CD8-positive, alpha-beta memory T cell (primary cell): ENCODE measurements around the gene SERPING1. TPM values are rescaled to one million over a fixed set of nuclear protein-coding genes. Genes with fewer than 3 reads are reported as not detected.

ENCODE experiments used
- CTCF ChIA-PET: fragments of 350-600 bp; sonication (Branson Sonifier 250); formaldehyde crosslinking; loops from one replicate; lab custom pipeline; 2021; ENCODE audit warnings: antibody characterized with exemption; lab: Charles Lee
- POLR2A ChIA-PET: fragments of 350-600 bp; sonication (Branson Sonifier 250); formaldehyde crosslinking; loops from one replicate; lab custom pipeline; 2021; ENCODE audit warnings: antibody characterized with exemption; lab: Charles Lee
- DNase-seq, 5 donors: peaks; one replicate each; pipeline versions ENCODE4 v3.0.0 to v3.0.0-alpha.2; 2020 to 2022; ENCODE audit warnings: mixed read lengths in 1 of 5
- H3K27ac ChIP-seq: one replicate; pipeline ENCODE4 v1.7.0; 2013; ENCODE audit warnings: low read depth, mild to moderate bottlenecking, low read length, moderate library complexity
- H3K27me3 ChIP-seq: 2 replicates; pipeline ENCODE4 v1.7.0; 2013; ENCODE audit warnings: low read length, mild to moderate bottlenecking; ENCODE audit not compliant: insufficient read depth, poor library complexity, severe bottlenecking
- H3K36me3 ChIP-seq: 2 replicates; pipeline ENCODE4 v1.7.0; 2013; ENCODE audit warnings: mild to moderate bottlenecking, low read length, moderate library complexity; ENCODE audit not compliant: insufficient read depth
- H3K4me1 ChIP-seq: 2 replicates; pipeline ENCODE4 v1.7.0; 2013; ENCODE audit warnings: mild to moderate bottlenecking, low read length, moderate library complexity; ENCODE audit not compliant: insufficient read depth
- H3K4me3 ChIP-seq: 2 replicates; pipeline ENCODE4 v1.7.0; 2013; ENCODE audit warnings: mild to moderate bottlenecking, low read length
- H3K9me3 ChIP-seq: 2 replicates; pipeline ENCODE4 v1.7.0; 2013; ENCODE audit warnings: mild to moderate bottlenecking, low read length
- H3K27ac Mint-ChIP-seq, 8 donors: one replicate each; pipeline ENCODE4 v1.8.0; 2020 to 2021; ENCODE audit warnings: mixed read lengths in 8 of 8, mild to moderate bottlenecking in 6 of 8, inconsistent platforms in 3 of 8, moderate library complexity in 3 of 8
- H3K27me3 Mint-ChIP-seq, 2 donors: one replicate each; pipeline ENCODE4 v1.8.0; 2020 to 2021; ENCODE audit warnings: mixed read lengths in 2 of 2, mild to moderate bottlenecking in 1 of 2, moderate library complexity in 1 of 2
- H3K36me3 Mint-ChIP-seq, 3 donors: one replicate each; pipeline ENCODE4 v1.8.0; 2020 to 2021; ENCODE audit warnings: mixed read lengths in 3 of 3, inconsistent platforms in 1 of 3, mild to moderate bottlenecking in 1 of 3
- H3K4me1 Mint-ChIP-seq, 3 donors: one replicate each; pipeline ENCODE4 v1.8.0; 2020 to 2021; ENCODE audit warnings: mixed read lengths in 3 of 3, inconsistent platforms in 1 of 3, mild to moderate bottlenecking in 1 of 3
- H3K4me3 Mint-ChIP-seq, 7 donors: one replicate each; pipeline ENCODE4 v1.8.0; 2020 to 2021; ENCODE audit warnings: mixed read lengths in 7 of 7, mild to moderate bottlenecking in 6 of 7, moderate library complexity in 4 of 7, inconsistent platforms in 2 of 7
- H3K9me3 Mint-ChIP-seq, 5 donors: one replicate each; pipeline ENCODE4 v1.8.0; 2020 to 2022; ENCODE audit warnings: mixed read lengths in 5 of 5, mild to moderate bottlenecking in 3 of 5, moderate library complexity in 2 of 5, inconsistent platforms in 1 of 5
- polyA plus RNA-seq: library from polyadenylated mRNA; unstranded; fragments of 300-500 nt; fragmentation: Illumina TruSeq; gene quantifications from one replicate; pipeline ENCODE4 v1.2.3, GENCODE V29; 2021
- total RNA-seq, 2 experiments: library from RNA; stranded (reverse); gene quantifications; one replicate each; pipeline ENCODE4 v1.2.3, GENCODE V29; 2021

SERPING1 gene
- total and polyA plus RNA-seq, 3 experiments from 2014 or later: not detected

DNA sequence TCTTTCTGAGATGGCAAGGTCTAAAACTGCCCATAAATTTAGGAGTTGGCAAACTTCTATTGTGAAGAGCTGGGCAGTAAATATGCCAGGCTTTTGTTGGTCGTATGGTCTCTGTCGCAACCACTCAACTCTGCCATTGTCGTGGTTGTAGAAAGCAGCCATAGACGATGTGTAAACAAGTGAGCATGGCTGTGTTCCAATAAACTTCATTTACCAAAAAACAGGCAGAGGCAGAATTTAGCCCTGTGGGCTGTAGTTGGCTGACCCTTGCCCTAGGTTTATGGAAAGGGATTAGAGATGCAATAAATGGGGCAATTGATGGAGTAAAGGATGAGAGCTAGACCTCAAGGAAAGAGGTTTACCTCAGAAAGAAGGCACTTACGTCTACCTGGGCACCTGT is 34.6 kb downstream of the SERPING1 start:
- no peaks in the 10 kb centered on the region for H3K36me3 ChIP-seq
- peaks cover 7% of the 10 kb centered on the region for H3K27me3 ChIP-seq
- no peak overlapping the region for H3K27ac ChIP-seq
- Mint-ChIP-seq H3K36me3 (no peaks in the 10 kb centered on the region), H3K4me1 (no peaks in the 10 kb centered on the region), H3K27me3 (peaks cover 23 to 57% of the 10 kb centered on the region in 2 donors), H3K9me3 (no peaks in the 10 kb centered on the region), H3K27ac (no peak overlapping the region), H3K4me3 (no peak overlapping the region)
- CTCF ChIA-PET: interaction anchor here (1.2 to 1.8 kb wide), 2 partner anchors 8 to 12 kb away, joined by 3 to 5 read pairs; no protein-coding TSS in a partner anchor
- POLR2A ChIA-PET: no interaction called here
- DNase-seq: no peak
- no peaks in the 10 kb centered on the region for H3K9me3 ChIP-seq
- H3K4me1 ChIP-seq: no peaks in the 10 kb centered on the region
- H3K4me3 ChIP-seq: no peak overlapping the region

DNA sequence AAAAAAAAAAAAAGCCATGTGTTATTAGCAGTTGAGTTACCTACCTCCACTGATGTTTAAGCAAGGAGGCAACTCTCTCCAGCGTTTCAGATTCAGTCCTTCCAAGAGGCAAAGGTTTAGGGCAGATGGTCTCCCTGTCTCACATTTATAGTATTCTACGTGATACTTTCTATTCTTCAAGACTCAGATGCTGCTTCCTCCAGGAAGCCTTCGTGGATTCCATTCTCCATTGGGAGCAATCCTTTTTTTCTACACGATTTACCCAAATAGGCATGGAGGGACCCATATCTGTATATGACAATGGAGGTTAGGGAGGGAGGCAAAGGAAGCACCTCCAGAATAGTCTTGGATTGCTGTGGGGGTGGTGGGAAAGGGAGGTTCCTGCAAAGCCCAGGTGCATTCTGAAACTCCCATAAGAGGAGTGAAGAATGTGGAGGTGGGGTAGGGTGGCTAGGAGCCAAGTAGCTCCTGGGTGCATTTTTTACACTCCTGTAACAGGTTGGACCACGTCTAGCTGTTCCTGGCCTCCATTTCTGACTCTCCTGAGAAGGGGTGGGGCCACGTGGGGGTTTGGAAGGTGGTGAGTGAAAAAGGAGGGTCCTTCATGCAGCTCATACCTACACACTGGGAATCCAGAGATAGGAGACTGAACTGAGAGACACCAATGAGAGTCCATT is 36.0 kb downstream of the SERPING1 start:
- POLR2A ChIA-PET: no interaction called here
- Mint-ChIP-seq H3K27me3 (peaks cover 30 to 64% of the 10 kb centered on the region in 2 donors), H3K4me3 (no peak overlapping the region)

DNA sequence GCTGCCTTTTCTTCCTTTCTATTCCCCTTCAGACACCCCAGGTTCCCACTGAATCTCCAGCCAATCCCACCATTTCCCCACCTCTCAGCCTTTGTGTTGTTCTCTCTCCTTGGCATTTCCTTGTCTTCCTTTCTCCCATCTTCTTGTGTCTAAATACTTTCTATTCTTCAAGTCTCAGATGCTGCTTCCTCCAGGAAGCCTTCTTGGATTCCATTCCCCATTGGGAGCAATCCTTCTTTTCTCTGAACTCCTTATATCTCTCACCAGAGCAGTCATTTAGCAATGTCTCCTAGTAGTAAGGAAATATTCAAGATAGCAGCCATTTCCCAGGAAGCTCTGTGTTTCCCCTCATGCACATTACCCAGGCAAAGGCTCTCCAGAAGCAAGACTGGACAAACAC is 36.8 kb downstream of the SERPING1 start:
- peaks cover 32 to 68% of the 10 kb centered on the region in 2 donors for H3K27me3 Mint-ChIP-seq
- DNase-seq: no peak
- H3K9me3 ChIP-seq: no peaks in the 10 kb centered on the region

More for the DNA sequence above, 36.0 kb downstream of the SERPING1 start:
- no peaks in the 10 kb centered on the region for H3K4me1 ChIP-seq
- H3K27me3 ChIP-seq: peaks cover 11% of the 10 kb centered on the region
- CTCF ChIA-PET: no interaction called here
- Mint-ChIP-seq H3K36me3 (no peaks in the 10 kb centered on the region), H3K27ac (no peak overlapping the region), H3K9me3 (no peaks in the 10 kb centered on the region), H3K4me1 (peaks cover 3 to 14% (median 5%) of the 10 kb centered on the region in 3 donors)
- DNase-seq: no peak
- no peak overlapping the region for H3K27ac ChIP-seq
- H3K9me3 ChIP-seq: no peaks in the 10 kb centered on the region
- no peak overlapping the region for H3K4me3 ChIP-seq
- no peaks in the 10 kb centered on the region for H3K36me3 ChIP-seq

DNA sequence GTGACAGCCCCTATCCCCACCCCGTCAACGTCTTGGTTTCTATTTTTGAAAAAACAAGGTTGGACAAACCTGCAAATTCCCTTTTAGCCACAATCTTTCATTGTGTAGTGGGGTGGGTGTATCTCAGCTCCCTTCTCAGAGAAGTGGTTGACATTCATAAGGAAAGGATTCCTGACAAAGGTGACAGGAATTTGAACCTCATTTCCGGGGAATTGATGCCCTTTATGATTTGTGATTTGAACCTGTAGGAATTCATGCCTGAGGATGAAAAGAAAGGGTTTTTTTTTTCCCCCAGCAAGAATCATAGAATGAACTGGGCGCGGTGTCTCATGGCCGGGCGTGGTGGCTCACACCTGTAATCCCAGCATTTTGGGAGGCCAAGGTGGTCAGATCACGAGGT is 37.8 kb downstream of the SERPING1 start:
- Mint-ChIP-seq H3K4me1 (peaks cover 10 to 26% (median 10%) of the 10 kb centered on the region in 3 donors), H3K36me3 (peaks cover 0 to 2% (median 0%) of the 10 kb centered on the region in 3 donors), H3K9me3 (no peaks in the 10 kb centered on the region), H3K27me3 (peaks cover 32 to 61% of the 10 kb centered on the region in 2 donors), H3K4me3 (no peak overlapping the region), H3K27ac (no peak overlapping the region)
- ChIA-PET POLR2A (no interaction called here), CTCF (interaction anchor here (2.0 to 2.5 kb wide), 2 partner anchors 9 to 67 kb away, joined by 8 read pairs; partner anchors contain the start of gene UBE2L6)
- H3K27me3 ChIP-seq: peaks cover 11% of the 10 kb centered on the region
- no peak overlapping the region for H3K4me3 ChIP-seq
- no peaks in the 10 kb centered on the region for H3K9me3 ChIP-seq
- H3K27ac ChIP-seq: no peak overlapping the region
- peaks cover 6% of the 10 kb centered on the region for H3K4me1 ChIP-seq
- DNase-seq: no peak
- no peaks in the 10 kb centered on the region for H3K36me3 ChIP-seq

More for the DNA sequence above, 36.8 kb downstream of the SERPING1 start:
- H3K4me1 ChIP-seq: peaks cover under 1% of the 10 kb centered on the region
- Mint-ChIP-seq H3K36me3 (peaks cover 0 to 2% (median 0%) of the 10 kb centered on the region in 3 donors), H3K4me3 (no peak overlapping the region), H3K27ac (no peak overlapping the region), H3K4me1 (peaks cover 10 to 21% (median 10%) of the 10 kb centered on the region in 3 donors), H3K9me3 (no peaks in the 10 kb centered on the region)
- H3K4me3 ChIP-seq: no peak overlapping the region
- no peaks in the 10 kb centered on the region for H3K36me3 ChIP-seq
- ChIA-PET POLR2A (no interaction called here), CTCF (no interaction called here)
- peaks cover 11% of the 10 kb centered on the region for H3K27me3 ChIP-seq
- no peak overlapping the region for H3K27ac ChIP-seq

DNA sequence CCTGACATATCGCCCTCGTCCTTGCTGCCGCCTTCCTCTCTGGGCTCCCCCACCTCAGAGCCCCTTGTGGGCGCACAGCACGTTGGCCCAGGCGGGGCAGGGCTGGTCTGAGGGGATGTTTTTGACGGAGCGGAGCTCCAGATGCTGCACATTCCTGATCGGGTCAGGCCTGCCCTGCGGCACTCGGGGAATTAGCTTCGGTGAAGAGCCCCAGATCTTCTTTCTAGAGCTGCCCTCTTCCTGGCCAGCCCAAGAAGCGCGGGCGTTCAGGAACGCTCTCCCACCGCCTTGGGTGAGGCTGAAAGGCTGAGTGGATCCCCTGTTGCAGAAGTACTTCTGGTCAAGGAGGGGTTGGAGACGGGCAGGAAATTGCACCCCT is 40.1 kb downstream of the SERPING1 start:
- ChIA-PET POLR2A (interaction anchor here (0.7 kb wide), 1 partner anchor 95 kb away, joined by 3 read pairs; no protein-coding TSS in a partner anchor), CTCF (interaction anchor here (2.5 kb wide), 1 partner anchor 70 kb away, joined by 8 read pairs; the partner anchor contains the start of gene UBE2L6)
- no peaks in the 10 kb centered on the region for H3K9me3 Mint-ChIP-seq
- no peaks in the 10 kb centered on the region for H3K9me3 ChIP-seq
- peaks cover 10 to 26% (median 12%) of the 10 kb centered on the region in 3 donors for H3K4me1 Mint-ChIP-seq
- H3K4me3 ChIP-seq: peak overlapping the region; percentile 67
- H3K27me3 Mint-ChIP-seq: peaks cover 32 to 48% of the 10 kb centered on the region in 2 donors
- H3K4me3 Mint-ChIP-seq: peak overlapping the region; percentile 82 to 93 (median 85)
- H3K27me3 ChIP-seq: peaks cover 11% of the 10 kb centered on the region
- no peaks in the 10 kb centered on the region for H3K36me3 ChIP-seq
- peaks cover 0 to 2% (median 0%) of the 10 kb centered on the region in 3 donors for H3K36me3 Mint-ChIP-seq
- H3K27ac ChIP-seq: no peak overlapping the region
- no peak for DNase-seq
- peaks cover 6% of the 10 kb centered on the region for H3K4me1 ChIP-seq
- H3K27ac Mint-ChIP-seq: no peak overlapping the region

DNA sequence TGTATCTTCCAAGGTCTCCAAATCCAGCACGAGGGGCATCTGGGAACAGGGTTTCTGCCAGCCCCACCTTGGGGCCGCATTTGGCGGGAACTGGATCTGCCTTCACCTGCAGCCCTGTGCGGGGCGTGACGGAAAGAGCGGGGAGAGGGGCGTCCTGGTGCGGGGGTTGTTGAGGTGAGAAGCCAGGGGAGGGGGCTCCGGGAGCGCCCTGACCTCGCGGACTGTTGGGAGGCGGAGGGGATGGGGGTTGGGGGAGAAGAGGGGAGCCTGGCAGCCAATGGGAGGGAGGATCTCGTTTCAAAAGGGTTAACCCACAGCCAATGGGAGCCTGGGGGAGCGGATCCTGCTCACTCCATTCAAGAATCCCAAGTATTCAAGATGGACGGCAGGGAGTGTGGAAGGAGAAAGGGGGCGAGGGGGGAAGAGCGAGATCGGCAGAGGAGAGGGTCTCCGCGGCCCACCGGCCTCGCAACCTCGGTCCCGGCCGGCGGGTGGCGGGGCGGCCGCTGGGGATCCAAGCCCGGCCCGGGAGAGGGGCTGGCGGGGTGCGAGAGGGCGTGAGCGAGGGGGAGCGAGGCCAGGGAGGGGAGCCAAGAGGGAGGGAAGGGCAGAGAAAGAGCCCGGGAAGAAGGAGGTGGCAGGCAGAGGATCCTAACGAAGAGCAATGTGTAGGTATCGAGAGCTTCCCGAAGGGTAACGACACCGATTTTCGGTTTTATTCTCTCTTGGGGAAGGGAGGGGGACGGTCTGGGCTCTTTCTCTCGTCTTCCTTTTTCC is 40.7 kb downstream of the SERPING1 start:
- CTCF ChIA-PET: interaction anchor here (1.4 to 7.6 kb wide), 6 partner anchors 68 to 929 kb away, joined by 3 to 144 read pairs (median 20); partner anchors contain the start of gene UBE2L6
- H3K9me3 ChIP-seq: no peaks in the 10 kb centered on the region
- Mint-ChIP-seq H3K4me1 (peaks cover 10 to 26% (median 12%) of the 10 kb centered on the region in 3 donors), H3K27ac (peak overlapping the region in 5 of 8 donors; percentile 54 to 68 (median 63)), H3K36me3 (peaks cover 0 to 2% (median 0%) of the 10 kb centered on the region in 3 donors), H3K9me3 (no peaks in the 10 kb centered on the region), H3K4me3 (peak overlapping the region; percentile 82 to 93 (median 85)), H3K27me3 (peaks cover 30 to 49% of the 10 kb centered on the region in 2 donors)
- no peak overlapping the region for H3K27ac ChIP-seq
- H3K27me3 ChIP-seq: peaks cover 11% of the 10 kb centered on the region
- H3K36me3 ChIP-seq: no peaks in the 10 kb centered on the region
- POLR2A ChIA-PET: interaction anchor here (0.6 kb wide), 1 partner anchor 104 kb away, joined by 7 read pairs; no protein-coding TSS in a partner anchor
- DNase-seq: no peak
- peaks cover 6% of the 10 kb centered on the region for H3K4me1 ChIP-seq
- H3K4me3 ChIP-seq: peak overlapping the region; percentile 67

DNA sequence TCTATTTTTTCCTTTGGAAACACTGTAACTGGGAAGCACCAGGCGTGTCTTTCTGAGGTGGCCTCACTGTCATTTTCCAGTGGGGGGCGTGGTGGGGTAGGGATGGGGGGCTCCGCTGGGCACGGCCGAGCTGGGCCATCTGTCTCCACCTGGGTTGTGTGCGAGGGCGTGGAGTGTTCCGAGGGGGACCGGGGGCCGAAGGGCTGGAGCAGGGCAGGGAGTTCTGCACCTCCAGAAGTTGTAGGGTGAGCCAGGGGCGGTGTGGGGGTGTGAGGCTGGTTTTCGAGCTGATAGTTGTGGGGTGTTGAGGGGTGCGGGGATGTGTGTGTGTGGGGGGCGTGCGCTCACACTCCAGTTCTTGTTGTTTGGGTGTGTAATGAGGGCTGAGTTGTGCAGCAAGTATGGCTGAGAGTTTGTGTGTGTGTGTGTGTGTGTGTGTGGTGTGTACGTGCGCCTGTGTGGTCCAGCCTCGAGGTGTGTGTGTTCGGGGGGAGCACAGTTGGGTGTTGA is 41.4 kb downstream of the SERPING1 start:
- no peak for DNase-seq
- ChIA-PET CTCF (interaction anchor here (0.9 to 7.6 kb wide), 7 partner anchors 69 to 929 kb away, joined by 3 to 144 read pairs (median 21); partner anchors contain the start of gene UBE2L6), POLR2A (interaction anchor here (0.5 to 0.6 kb wide), 2 partner anchors 55 to 103 kb away, joined by 3 to 7 read pairs; no protein-coding TSS in a partner anchor)
- peaks cover 11% of the 10 kb centered on the region for H3K27me3 ChIP-seq
- H3K27me3 Mint-ChIP-seq: peaks cover 30 to 46% of the 10 kb centered on the region in 2 donors
- no peak overlapping the region for H3K27ac ChIP-seq
- H3K4me3 ChIP-seq: peak overlapping the region; percentile 67
- H3K4me3 Mint-ChIP-seq: peak overlapping the region; percentile 82 to 93 (median 85)
- peak overlapping the region in 6 of 8 donors; percentile 49 to 64 (median 56) for H3K27ac Mint-ChIP-seq
- H3K36me3 Mint-ChIP-seq: peaks cover 0 to 3% (median 0%) of the 10 kb centered on the region in 3 donors
- peaks cover 6% of the 10 kb centered on the region for H3K4me1 ChIP-seq
- no peaks in the 10 kb centered on the region for H3K36me3 ChIP-seq
- no peaks in the 10 kb centered on the region for H3K9me3 ChIP-seq
- no peaks in the 10 kb centered on the region for H3K9me3 Mint-ChIP-seq
- H3K4me1 Mint-ChIP-seq: peaks cover 10 to 26% (median 12%) of the 10 kb centered on the region in 3 donors
